HG03045 (cell line): ENCODE measurements around the gene WBP2.

Experiments
- ATAC-seq: cut with Tn5 transposase; IDR thresholded peaks from one replicate; pipeline ENCODE4 v1.9.1; 2021; ENCODE audit warnings: mild to moderate bottlenecking, moderate library complexity; ENCODE audit not compliant: unreplicated experiment

Gene WBP2

DNA sequence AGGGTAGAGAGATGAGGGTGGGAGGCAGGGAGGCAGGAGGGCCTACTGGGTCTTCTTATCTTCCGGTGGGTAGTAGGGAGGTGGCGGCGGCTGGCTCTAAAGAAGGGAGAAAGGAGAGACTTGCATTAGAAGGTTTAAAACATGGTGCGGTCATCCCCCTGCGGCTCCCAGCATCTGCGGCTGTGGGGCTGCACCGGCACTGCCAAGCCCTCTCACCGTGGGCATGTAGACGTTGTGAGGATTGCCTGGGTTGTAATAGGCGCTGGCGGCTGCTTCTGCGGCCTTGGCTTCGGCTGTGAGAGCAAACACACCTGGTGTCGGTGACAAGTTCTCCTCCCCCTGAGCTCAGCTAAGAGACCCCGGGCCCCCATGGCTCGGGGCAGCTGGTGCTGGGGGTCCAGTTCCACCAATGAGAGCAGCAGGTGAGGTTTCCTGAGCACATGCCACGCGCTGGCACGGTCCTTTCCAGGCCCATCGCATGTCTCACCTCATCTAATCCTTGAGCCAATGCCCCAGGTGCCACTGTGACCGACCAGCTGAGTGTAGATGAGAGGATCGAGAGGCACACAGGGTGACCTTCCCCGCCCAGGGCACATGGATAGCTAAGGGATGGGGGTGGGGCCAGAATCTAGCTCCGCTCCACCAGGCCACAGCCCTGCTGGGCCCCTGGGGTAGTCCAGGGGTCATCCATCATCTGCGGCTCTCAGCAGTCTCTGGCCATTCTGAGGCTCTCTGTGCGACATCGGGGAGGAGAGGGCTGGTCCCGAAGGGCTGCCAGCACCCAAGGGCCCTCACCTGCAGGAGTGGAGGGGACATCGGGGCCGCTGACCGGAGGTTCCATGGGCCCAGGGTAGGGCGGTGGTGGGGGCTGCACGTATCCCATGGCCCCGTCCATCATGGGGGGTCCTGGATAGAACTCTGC is 8.2 kb downstream of the WBP2 start:
- ATAC-seq, result no peak

DNA sequence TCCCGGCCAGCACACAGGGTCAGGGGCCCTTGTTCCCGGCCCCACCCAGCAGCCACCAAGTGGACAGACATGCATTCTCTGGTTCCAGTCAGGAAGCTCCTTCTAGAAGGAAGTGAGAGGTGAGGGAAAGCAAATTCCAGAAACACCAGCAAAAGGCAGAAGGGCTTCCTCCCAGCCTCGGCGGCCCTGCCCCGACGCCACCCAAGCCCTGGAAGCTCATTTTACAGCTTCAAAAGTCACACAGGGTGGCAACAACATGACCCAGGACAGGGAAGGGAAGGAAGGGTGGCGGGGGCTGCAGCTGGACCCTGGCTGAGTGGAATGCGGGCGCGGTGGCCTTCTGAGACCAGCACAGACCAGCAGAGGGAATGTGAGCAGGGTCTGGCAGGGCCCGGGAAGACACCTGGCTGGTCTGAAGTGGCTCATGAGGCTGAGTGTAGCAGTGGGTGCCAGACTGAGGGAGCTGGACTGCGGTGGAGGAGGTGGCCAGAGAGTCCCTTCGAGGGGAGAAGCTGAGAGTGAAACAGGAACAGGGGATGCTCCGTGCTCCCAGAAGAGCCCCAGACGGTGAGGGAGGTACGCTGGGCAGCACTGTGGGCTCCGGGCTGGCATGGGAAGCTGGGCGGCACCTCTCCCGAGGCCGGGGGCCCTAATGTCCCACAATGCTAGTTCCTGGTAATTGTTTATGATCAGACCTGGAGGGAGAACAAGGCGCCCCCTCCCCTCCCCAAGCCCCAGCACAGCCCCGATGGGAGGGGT is 9.0 kb downstream of the WBP2 start:
- no peak for ATAC-seq

DNA sequence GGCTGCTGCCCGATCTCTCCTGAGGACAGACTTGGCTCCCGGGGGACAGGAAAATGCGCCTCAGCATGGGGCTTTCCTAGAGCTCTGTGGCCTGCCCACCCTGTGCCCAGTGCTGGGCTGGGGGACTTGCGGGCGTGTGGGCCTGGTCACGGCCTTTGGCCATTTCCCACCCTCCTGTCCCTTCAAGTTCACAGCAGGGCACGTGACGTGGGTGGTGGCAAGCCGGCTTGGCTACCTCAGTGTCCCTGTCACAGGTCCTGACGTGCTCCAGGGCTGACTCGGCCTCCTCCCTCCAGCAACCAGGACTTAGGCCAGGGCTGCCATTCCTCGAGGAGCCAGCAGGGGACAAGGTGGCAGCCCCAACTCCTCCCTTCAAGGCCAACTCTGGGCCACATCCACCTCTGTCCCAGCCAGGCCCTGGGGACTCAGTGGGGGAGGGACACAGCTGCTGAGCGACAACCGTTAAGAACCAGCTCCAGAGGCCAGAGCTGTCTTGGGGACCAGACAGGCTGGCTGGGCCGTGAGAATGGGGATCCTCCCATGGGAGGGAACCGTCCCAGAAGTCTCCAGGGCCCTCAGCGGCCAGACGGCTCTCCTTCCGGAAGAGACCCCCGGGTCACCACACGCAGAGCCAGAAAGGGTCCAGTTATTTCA is 9.9 kb downstream of the WBP2 start:
- ATAC-seq, result peak; percentile 61

DNA sequence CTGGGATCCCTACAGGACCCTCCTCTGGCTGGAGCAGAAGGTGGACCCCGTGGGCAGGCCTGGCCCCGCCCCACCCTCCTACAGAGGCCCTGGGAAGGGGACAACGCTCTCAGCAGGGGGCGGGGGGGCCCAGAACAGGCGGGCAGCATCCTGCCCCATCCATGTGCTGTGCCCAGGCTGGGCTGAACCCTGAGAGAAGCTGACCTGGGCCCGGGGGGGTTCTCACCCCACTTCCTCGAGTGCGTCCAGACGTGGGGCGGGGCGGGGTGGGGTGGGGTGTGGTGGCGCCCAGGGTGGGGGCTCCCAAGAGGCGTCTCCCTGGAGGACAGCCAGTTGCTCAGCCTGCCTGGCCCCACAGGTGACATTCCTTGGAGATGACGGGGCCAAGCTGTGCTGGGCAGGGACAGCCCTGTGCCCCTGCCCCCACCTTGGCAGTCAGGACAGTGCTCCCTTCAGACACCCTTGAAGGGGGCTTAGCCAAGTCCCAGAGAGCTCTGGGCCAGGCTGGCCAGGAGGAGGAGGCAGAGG is 10.5 kb downstream of the WBP2 start:
- ATAC-seq, result peak; percentile 10

DNA sequence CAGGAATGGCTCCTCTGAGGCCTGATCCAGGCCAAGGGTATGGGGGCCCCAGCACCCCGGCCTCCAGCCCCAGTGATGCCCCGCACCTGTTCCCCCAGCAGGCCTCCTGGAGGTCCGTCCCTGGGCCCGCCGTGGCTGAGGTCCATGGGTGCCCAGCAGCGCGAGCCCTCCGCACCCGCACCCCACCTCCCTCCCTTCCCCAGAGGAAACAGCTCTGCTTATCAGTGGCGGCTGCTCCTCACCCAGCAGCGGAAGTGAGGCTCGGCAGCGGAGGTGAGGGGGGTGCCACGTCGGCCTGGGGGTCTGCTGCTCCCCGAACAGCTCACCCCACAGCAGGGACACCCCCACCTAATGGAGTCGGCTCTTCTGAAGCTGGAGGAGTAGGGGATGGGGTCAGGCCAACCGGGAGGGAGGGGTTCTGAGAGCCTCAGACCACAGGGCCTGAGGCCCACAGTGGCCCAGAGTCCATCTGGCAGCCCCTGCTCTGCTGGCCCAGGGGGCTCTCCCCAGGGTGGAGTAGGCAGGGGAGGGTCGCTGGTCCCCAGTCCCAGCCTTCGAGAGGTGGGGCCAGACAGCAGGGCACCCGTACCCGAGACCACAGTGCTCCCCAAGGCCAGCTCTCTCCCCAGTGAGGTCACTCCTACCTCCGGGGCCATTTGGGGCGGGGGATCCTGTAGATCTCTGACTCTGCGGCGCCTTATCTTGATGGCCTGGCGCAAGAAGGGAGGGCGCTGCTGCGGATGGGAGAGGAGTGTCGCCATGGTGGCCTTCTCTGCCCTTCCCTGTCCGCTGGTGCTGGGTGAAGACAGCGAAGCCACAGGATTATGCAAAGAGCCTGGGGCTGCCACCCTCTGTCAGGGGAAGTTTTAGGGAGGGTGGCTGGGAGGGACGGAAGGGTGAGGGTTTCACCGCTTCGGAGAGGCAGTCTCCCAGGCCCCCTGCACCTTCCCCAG is 11.3 kb downstream of the WBP2 start, which contains the start of gene UNC13D:
TSS of gene UNC13D (minus strand) at position 828 of the 953 bp plus-strand sequence. CDS start at position 761, 67 bp downstream.
- peak; percentile 20 for ATAC-seq

DNA sequence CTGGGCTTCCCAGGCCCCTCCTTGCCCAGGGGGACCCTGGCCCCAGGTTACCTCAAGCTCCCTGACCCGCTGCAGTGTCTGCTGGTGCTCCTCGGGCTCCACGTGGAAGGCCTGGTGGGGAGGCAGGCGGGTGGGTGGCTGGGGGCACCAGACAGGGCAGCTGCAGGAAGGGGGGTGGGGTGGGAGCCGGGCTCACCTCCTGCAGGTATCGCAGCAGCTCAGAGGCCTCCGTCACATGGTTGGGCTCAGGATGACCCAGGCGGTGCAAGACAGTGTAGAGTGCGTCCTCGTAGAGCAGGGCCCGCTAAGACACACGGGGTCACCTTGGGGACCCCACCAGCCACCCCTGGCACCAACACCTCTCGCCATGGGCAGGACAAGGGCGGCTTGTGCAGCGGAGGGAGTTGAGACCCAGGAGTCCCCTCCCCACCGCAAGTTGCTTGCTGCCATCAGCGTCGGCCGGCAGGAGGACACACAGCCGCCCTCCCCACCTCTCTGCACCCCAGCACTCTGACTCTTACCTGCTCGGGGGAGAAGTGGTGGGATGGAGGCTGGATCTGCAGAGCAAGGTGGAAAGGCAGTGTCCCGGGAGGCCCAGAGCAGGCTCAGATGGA is 12.1 kb downstream of the WBP2 start:
- ATAC-seq, result no peak

DNA sequence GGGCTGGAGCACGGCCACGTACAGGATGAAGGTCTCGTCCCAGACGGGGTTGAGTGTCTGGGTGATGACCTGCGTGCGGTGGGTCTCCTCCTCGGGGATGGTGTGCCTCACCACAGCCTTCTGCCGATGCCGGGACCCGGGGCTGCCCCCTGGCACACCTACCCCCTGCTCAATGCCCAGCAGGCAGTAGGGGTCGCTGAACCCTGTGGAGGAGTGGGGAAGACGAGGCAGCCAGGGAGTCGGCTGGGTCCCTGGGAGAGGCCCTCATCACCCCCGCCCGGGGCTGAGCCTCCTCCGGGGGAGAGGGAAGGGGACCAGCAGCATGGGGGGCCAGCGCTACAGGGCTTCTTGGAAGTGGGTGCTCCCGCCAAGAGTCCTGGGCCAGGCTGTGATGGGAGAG is 12.7 kb downstream of the WBP2 start:
- no peak for ATAC-seq

DNA sequence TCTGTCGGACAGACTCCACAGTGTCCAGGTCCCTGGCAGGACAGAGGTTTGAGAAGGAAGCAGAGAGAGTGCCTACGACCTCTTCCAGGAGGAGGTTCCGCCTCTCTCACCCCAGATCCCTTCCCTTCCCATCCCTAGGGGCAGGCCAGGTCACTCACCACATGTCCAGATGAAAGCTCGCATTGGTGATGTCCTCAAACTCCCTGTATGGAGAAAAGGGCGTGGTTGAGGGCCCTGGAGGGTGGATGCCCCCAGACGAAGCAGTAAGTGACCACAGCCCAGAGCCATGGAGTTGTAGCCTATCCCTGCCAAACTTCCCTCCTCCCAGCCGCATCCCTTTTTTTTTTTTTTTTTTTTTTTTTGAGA is 14.4 kb downstream of the WBP2 start:
- no peak for ATAC-seq

DNA sequence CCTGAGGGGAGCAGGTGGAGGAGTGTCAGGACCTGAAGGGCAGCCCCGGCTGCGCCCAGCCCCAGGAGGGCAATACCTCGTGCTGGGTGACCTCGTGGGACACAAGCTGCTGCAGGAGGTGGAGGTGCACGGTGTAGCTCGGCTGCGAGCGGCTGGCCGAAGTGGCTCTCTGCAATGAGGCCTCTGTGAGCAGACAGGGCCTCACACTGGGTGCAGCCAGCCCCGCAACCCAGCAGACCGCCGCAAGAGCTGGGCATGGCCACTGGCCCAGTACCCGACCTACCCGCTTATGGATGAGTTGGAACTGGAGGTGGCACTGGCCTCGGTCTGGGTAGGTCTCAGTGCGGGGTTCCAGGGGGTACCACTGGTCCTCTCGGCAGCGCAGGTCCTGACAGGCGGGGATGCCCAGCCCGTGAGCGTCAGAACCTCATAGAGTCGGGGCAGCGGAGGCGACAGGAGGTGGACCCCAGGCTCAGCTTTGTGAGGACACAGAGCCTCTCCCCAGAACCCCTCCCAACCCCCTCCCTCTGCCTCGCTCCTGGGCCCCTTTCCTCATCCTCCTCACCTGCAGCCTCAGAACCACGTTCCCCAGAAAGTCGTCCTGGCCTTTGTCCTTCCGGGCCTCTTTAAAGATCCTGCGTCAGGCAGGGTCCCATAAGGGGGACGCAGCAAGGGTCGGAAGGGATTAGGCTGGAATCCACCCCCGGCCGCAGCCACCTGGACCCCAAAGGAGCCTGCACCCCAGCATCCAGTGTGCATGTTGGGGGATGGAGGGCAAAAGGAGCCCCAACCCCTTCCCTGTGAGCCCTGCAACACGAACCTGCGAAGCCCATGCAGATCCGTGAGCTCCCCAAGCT is 15.0 kb downstream of the WBP2 start:
- ATAC-seq, result no peak

DNA sequence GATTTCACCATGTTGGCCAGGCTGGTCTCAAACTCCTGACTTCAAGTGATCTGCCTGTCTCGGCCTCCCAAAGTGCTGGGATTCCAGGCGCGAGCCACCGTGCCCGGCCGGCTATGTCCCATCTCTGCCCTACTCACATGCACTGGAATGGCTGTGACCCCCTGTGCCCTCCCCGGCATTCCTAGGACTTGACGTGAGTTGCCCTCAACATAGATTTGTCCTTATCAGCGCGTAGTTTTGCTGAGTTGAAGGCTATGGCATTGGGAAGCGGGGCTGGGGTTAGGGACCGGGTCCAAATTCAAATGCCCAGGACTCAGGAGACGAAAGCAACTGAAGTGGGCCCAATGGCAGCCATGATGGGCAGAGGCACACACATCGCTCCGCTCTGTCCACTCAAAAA is 16.7 kb downstream of the WBP2 start:
- no peak for ATAC-seq

DNA sequence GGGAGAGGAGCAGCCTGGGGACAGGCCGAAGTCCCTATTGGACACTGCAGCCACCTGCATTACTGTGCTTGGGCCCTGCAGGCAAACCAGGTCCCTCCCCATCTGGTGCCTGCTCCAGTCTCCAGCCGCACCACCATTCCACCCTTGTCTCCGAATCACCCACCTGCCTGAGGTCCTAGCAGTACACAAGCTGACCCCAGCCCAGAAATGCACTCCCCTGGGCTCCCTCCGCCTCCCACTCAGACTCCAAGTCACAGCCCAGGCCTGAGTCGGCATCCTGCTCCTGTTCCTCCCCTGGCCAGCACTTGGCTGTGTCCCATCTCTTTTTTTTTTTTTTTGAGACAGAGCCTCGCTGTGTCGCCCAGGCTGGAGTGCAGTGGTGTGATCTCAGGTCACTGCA is 17.2 kb downstream of the WBP2 start:
- no peak for ATAC-seq

DNA sequence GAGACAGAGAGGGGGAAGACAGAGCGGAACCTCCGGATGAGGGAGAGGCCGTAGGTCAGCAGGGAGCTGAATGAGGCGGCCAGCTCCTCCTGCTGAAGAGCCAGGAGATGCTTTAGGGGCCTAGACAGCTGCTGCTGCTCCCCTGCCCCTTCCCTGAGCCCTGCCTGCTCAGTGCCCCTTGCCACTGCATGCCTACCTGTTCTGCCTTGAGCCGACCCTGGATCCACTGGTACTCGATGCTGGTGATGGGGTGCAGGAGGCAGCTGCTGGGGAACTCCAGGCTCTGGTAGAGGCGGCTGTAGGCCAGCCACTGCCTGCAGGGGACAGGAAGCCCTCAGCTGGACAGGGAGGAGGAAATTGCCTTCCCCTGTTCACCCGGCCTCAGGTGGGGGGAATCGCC is 18.5 kb downstream of the WBP2 start:
- ATAC-seq, result no peak

DNA sequence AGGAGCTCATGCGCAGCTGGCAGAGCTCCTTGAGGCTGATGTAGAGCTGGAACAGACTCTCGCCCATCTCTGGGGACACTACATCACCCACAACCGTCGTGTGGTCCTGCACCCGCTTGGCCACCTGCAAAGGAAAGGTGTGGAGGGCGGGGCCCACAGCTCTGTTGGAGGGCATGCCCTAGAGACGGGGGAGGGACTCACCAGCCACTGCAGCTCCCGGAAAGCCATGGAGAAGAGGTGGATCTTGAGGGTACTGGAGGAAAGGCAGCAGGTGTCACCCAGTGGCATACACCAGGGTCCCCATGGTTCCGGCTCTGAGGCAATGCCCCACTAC is 19.5 kb downstream of the WBP2 start:
- no peak for ATAC-seq

DNA sequence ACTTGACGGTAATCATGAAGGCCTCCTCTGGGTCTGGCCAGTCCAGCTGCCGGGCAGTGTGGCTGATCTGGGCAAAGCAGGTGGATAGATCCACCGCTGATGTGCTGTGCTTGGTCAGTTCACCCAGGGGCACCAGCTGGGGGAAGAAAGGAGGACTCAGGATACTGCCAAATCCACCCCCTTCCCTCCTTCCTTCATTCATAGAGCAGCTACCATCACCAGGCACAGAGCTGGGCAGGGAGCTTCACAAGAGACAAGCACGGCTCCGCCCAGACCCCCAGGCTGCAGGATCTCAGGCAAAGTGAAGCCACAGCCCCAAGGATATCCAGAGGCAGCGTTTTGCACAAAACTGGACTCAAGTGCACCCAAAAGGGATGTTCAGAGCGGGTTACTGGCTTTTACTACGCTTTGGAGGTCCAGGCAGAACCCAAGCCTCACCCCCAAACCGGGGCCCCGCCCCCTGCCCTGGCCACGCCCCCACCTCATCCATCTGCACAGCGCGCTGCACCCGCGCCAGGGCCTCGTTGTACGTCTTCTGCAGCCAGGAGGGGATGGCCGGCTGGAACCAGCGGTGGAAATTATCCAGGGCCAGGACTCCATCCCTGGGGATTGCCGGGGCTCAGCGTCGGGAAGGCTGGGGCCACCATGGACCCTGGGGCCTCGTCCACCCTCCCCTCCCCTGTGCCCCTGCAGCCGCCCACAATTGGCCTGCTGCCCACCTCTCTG is 20.0 kb downstream of the WBP2 start:
- no peak for ATAC-seq

DNA sequence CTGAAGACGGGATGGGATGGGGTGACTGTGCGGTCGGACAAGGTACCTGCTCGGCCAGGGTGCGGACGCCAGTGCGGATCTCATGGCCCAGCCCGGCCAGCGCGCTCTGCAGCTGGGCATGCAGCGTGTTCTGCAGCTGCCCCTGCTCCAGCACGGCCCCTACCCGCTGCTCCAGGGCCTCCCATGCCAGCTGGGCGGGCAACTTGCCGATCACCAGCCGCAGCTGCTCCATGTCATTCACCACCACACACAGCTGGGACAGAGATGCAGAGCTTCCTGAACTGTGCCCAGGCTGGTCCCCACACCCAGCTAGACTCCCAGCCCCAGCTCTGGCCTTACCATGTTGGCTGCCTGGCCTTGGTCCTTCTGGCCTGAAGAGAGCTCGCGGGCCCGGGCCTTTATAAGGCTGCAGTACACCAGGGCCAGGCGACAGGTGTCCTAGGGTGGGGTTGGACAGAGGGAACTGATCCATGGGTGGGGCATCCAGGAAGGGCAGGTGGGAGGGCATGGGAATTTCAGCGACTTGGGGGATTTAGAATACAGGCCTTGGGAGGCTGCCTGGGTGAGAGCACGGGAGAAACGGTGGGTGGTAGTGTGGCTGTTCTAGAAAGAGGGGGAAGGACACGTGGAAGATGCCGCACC is 20.7 kb downstream of the WBP2 start:
- no peak for ATAC-seq

DNA sequence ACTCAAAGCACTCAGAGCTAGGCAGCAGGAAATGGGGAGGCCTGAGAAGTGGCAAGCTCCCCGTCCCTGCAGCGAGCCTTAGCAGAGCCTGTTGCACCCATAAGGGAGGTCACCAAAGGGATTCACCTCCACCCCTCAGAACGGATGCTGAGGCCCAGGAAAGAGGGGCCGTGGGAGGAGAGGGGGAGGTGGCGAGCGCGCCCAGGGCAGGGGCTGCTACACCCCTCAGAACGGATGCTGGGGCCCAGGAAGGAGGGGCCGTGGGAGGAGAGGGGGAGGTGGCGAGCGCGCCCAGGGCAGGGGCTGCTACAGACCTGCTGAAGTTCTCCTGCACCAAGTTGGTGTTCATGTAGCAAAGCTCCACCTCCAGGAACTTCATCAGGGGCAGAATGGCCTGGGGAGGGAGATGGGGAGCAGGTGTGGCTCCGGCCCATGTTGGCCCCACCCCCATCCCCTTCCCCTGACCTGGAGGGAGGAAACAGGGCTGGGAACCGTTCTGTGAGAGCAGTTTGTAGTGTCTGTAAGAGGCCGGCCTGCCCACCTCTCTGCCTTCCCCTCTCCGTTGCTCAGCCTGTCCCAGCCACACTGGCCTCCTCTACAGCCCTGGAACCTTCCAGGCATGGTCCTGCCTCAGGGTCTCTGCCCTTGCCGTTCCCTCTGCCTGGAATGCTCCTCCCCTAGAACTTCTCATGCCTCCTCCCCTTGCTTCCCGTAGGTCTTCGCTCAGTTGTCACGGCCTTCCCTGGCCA is 22.3 kb downstream of the WBP2 start:
- no peak for ATAC-seq

DNA sequence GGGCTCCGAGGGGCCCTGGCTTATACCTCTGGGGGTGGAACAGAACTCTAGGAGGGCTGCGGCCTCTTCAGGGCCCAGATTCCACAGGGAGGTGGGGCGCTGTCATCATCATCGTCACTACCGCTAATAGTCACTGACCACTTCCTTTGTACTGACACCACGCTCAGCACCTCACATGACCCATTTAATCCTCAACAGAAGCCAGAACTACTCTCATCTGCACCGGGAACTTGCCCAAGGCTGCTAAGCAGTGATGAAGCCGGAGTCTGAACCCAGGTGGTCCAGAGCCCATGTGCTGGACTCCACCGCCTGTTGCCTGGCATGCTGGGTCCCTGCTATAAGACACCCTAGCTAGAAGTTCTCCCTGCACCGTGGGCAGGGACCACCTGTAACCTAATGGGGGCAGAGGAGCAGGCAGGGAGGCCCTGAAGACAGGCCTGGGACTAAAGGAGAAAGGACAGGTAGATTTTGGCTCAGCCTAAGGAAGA is 22.9 kb downstream of the WBP2 start:
- no peak for ATAC-seq
